LoVo (cell line): ENCODE data around the gene CYB5D1.
A peak's percentile ranks its signal among the peaks of the same experiment; 100 is the strongest.
"Not testable (repeated sequence)": the region's sequence is repeated elsewhere in the genome, so short reads cannot be mapped to it uniquely, and the experiment has no call there.

ENCODE experiments used
- DNase-seq: peaks from one replicate; pipeline ENCODE4 v3.0.0-alpha.2; 2016; ENCODE audit warnings: low spot score

Gene CYB5D1

GRCh38 chr17:7856011-7856810 lies 1.6 kb upstream of the CYB5D1 start:
- peak; percentile 56 for DNase-seq

DNA sequence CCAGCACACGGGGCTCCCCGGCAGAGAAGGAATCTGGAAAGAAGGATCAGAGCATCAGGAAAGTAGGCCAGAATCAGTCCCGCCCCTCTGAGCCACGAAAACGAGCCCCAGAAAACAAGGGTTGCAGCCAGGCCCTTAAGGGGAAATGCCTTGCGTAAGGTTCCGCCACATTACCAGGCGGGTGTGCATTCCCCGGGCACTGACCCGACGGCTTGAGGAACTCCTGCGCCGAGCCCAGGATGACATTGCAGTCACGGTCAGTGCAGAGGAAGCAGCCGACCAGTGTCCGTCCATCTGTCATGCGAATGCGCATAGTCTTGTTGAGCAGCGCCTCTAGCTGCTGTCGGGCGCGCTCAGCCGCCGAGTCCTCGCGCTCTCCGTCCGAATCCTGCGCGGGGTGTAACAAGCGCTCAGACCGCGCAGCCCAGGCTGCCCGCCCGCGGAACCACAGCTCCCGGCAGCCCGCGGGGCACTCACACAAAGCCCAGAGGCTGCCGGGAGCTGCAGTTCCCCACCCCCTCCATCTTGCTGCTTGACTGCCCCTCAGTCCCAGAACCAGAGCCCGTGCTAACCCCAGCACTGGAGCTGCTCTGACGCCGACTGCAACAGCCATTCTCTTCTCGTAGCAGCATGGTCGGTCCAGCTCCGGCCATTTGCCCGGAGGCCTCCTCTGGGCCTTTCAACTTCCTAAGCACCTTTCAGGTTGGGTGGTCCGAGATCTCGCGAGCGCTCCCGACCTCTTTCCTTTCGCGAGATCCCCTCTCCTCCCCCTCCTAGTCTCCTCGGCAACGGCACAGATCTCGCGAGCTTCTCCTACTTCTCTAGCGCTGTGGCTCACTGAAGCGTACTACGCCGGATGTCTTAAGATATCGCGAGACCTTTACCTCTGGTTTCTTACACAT lies 741 bp upstream of the CYB5D1 start, which contains the start of gene NAA38:
Gene NAA38 (minus strand): TSS at position 749 of the 902 bp plus-strand sequence. CDS start 96 bp downstream, at position 653.
- DNase-seq: peak; percentile 100

- DNase-seq: peak; percentile 65
Measured at GRCh38 chr17:7858522-7858810, 663 bp downstream of the CYB5D1 start.

DNA sequence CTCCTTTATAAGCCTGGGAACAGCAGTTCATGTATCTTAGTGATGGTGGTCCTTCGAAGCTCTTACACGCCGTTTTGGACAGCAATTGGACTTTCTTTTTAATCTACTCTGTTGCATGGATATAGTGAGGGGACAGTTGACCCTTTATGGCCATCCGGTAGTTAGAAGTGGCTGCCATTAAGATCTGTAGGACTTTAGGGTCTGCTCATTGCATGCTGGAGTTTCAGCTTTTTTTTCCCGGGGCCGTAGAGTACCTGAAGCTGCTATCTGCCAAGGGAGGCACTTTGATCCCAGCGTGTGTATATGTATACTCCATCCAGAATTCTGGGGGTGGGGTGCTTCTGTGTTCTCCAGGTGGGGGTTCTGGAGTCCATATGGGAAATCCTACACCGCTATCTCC lies 1.2 kb downstream of the CYB5D1 start:
- no peak for DNase-seq

GRCh38 chr17:7862692-7863437 lies 5.1 kb downstream of the CYB5D1 start:
- peak; percentile 28 for DNase-seq

DNA sequence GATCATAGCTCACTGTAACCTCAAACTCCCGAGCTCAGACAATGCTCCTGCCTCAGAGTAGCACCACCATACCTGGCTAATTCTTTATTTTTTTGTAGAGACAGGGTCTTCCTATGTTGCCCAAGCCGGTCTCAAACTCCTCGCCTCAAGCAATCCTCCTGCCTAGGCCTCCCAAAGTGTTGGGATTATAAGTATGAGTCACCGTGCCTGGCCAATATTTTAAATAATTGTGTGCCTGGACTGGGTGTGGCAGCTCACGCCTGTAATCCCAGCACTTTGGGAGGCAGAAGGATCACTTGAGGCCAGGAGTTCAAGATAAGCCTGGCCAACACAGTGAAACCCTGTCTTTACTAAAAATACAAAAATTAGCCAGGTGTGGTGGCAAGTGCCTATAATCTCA lies 6.6 kb downstream of the CYB5D1 start:
- not testable (repeated sequence) for DNase-seq

GRCh38 chr17:7864995-7865650 lies 7.3 kb downstream of the CYB5D1 start:
- no peak for DNase-seq

GRCh38 chr17:7867881-7868329 lies 10.1 kb downstream of the CYB5D1 start:
- no peak for DNase-seq

DNA sequence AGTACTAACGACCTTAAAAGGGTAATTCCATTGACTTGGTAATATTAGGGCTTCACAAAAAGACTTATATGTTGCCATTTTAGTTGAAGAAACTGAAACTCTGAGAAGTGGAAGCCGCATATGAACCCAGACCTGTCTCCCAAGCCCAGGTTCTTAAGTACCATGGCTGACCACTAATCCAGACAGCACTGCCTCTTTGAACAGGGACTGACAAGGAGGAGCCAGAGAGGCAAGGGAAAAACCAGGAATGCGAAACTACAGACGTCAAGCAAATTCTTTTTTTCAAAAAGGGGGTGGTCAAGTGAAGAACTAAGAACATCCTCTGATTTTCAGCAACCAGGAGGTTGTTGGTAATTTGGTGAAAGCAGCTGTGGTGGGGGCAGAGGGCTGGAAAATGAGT lies 15.2 kb downstream of the CYB5D1 start:
- DNase-seq: no peak

DNA sequence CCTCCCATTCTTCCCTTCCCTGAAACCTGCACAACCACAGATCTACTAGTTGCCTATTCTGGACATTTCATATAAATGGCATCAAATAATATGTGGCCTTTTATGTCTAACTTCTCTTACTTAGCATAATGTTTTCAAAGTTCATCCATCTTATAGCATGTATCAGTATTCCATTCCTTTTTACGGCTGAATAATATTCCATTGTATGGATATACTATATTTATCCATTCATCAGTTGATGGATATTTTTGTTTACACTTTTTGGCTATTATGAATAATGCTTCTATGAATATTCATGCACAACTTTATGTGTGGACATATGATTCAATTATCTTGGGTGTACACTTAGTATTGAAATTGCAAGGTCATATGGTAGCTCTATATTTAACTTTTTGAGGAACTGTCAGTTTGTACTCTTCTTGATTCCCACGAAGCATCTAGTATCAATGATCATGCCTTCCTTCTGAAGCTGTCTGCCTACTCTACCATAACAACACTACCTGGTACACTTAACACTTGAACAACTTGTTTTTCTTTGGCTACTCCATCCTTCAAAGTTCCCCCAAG lies 18.1 kb downstream of the CYB5D1 start:
- DNase-seq: no peak

GRCh38 chr17:7878234-7878633 lies 20.4 kb downstream of the CYB5D1 start:
- DNase-seq: no peak

GRCh38 chr17:7880076-7880868 lies 22.5 kb downstream of the CYB5D1 start:
- DNase-seq: no peak

DNA sequence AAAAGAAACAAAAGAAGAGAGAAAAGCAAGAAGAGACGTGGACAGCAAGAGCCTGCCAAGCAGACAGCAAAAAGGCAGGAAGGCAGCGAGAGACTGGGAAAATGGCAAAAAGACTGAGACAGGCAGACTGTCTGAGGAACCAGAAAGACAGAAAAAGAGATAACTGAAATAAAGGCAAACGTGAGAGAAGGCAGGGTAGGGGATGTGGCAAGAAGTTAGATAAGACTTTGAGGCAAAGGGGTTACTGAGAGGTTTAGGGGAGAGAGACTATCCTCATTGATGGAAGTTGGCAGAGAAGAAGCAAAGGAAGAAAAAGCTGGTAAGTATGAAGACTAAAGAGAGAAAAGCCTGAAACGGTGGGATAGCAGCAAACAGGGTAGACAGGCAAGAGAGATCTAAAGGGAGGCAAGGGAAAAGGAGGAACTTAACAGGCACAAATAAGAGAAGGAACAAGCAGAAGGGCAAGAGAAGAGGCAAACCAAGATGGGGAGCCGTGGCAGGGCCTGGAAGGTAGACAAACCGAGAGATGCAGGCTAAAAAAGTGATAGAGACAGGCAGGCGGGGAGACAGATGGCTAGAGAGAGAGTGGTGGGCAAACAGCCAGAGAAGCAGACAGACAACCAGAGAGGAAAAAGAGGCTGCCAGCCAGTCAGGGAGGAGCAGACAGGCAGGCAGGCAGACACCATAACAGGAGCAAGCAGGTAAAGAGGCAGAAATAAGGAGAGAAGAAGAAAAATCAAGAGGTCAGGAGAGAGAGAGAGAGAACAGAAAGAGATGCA lies 23.7 kb downstream of the CYB5D1 start:
- DNase-seq: no peak

- DNase-seq: no peak
Measured at GRCh38 chr17:7882068-7882467, 24.3 kb downstream of the CYB5D1 start.

DNA sequence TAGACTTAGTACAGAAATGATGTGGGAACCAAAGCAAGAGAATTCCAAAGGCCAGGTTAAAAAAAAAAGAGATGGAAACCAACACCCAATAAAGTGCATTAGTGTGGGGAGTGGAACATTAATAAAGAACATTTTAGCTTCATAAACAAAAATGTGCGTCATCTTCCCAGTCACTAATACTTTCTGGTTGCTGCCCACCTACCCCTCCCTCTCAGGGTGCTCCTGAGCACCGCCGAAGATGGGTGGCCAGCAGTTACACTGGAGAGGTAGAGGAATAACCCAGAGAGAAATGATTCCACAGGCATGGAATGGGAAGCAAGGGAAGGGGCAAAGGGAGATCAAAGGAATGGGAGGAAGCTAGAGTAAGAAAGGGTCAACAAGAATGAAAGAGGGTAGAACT lies 24.8 kb downstream of the CYB5D1 start:
- DNase-seq: no peak

GRCh38 chr17:7883781-7884386 lies 26.1 kb downstream of the CYB5D1 start:
- DNase-seq: peak; percentile 59

GRCh38 chr17:7884581-7885366 lies 27.0 kb downstream of the CYB5D1 start:
- peak; percentile 18 for DNase-seq

DNA sequence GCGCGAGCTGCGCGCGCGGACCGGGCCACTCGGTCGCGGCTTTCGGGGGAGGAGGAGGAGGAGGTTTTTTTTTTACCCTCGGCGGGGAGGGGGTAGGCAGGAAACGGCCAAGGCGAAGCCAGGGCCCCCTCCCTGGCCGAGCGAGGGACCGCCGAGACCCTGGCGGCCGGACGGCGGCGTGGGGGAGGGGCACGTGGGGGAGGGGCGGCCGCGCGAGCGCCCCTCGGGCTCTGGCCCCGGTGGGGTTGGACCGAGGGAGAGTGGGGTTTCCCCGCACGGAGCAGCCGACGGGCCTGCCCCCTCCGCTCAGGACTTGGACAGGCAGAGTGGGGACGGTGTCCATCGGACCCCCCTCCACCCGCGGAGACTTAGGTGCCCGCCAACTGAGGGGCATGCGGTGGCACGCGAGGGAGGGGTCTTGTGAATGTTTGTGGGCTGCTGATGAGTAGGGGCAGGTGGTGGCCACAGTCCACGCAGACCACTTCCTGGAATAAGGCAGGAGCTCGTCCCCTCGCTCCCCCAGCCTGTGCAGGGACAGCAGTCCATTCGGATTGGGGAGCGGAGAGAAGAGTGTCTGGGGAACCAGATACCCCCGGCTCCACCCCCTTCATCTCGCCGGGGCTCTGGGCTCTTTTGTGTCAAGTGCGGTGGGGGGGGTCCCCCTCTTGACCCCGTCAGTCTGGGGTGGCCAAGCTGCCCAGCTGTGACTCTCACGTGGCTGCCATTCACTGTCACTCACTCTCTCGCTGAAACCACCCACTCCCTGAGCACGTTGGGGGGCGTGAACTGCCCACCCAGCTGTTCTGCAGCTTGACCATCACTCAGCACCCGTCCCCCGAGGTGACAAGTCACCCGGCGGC lies 27.8 kb downstream of the CYB5D1 start:
- DNase-seq: peak; percentile 18
